Psoas muscle (tissue), 8 donors: ENCODE data around the gene NOBOX. TPM values are rescaled to one million over a fixed set of nuclear protein-coding genes. Genes with fewer than 3 reads are reported as not detected.
"Not testable (repeated sequence)": the region's sequence is repeated elsewhere in the genome, so short reads cannot be mapped to it uniquely, and the experiment has no call there.

ENCODE experiments used
- ATAC-seq, 4 donors: fragments of 200-7000 bp; cut with Tn5 transposase; one replicate each; pipeline ENCODE4 v1.9.1; 2020; ENCODE audit warnings: moderate library complexity in 3 of 4, mild to moderate bottlenecking in 2 of 4
- DNase-seq, 2 donors: peaks; one replicate each; pipeline ENCODE4 v3.0.0-alpha.2; 2020
- H3K27ac ChIP-seq: fragments of 200-600 bp; one replicate; pipeline ENCODE4 v1.8.0; 2022
- H3K27me3 ChIP-seq, 3 donors: fragments of 200-600 bp in 1 of 3; one replicate each; pipeline versions ENCODE4 v1.6.1 to v1.8.0; 2013 to 2022; ENCODE audit warnings: low read length in 2 of 3, mild to moderate bottlenecking in 2 of 3, moderate library complexity in 1 of 3; ENCODE audit not compliant: insufficient read depth in 3 of 3
- H3K36me3 ChIP-seq, 2 donors: fragments of 200-600 bp in 1 of 2; one replicate each; pipeline versions ENCODE4 v1.6.1 to v1.8.0; 2013 to 2022; ENCODE audit warnings: low read depth in 1 of 2, mild to moderate bottlenecking in 1 of 2, moderate library complexity in 1 of 2; ENCODE audit not compliant: insufficient read depth in 1 of 2
- H3K4me1 ChIP-seq: fragments of 200-600 bp; one replicate; pipeline ENCODE4 v1.8.0; 2022
- H3K4me3 ChIP-seq: fragments of 200-600 bp; one replicate; pipeline ENCODE4 v1.8.0; 2022; ENCODE audit warnings: mild to moderate bottlenecking
- H3K9me3 ChIP-seq: fragments of 200-600 bp; one replicate; pipeline ENCODE4 v1.8.0; 2022
- WGBS, 3 donors: extraction: QIAGEN DNeasy Blood & Tissue Kit; methylation state at CpG; one replicate each; pipeline versions ENCODE4 v1.1.6 to v1.1.7; 2013; 5-methylcytosine and 5-hydroxymethylcytosine counted together
- intact Hi-C, 2 donors: fragments of 100-400 bp; cut with DNase I; formaldehyde crosslinking; loops; one replicate each; pipeline versions ENCODE4 v1.11.0 to v1.14.2; 2022
- polyA plus RNA-seq, 3 donors: library from polyadenylated mRNA; stranded (reverse); fragments of 200-250 nt; gene quantifications; one replicate each; pipeline ENCODE4 v1.2.3, GENCODE V29; 2013
- total RNA-seq, 4 donors: library from RNA; stranded (reverse); fragmentation: NEBNext Ultra II Directional in 2 of 4; extraction: Animal tissue kit (Norgen Biotek cat#: 25700) in 2 of 4; gene quantifications; one replicate each; pipeline versions ENCODE4 v1.2.1 to v1.2.4, GENCODE V29; 2021 to 2023
- TF ChIP-seq, protein P1 (sequence below): fragments of 200-600 bp; IDR thresholded peaks from one replicate; pipeline ENCODE4 v1.8.0; 2022; ENCODE audit warnings: antibody characterized with exemption
- donor health status: healthy with polysubstance abuse.
- donor health status: DM: no; HTN: no; CAD: no; lungs with moderate emphysema.
- donor health status: Bipolar disorder and iron deficiency.
- donor health status: healthy.
- donor health status: DM: yes; HTN: yes; CAD: no.
- donor health status: DM: no; HTN: no; CAD: no.
- donor health status: DM: no; HTN: no; CAD: no.
- donor health status: DM: yes; HTN: yes; CAD: no.

Gene NOBOX
- total and polyA plus RNA-seq, 7 donors = not detected

DNA sequence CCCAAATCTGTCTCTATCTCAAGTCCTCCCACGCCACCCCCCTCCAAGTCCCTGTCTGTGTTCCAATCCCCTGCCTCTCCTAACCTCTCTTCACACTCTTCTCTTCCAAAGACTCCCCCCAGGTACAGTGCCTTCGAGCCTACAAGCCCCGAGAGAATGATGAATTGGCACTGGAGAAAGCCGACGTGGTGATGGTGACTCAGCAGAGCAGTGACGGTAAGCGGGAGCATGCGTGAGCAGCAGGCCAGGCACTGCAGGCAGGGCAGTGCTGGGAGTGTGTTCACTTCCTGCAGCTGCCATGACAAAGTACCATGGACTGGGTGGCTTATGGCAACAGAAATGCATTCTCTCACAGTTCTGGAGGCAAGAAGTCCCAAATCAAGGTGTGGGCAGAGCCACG is 24.8 kb downstream of the NOBOX start:
- H3K9me3 ChIP-seq = no peaks in the 10 kb centered on the region
- 89 to 91% (median 89%) methylated on average over 9 of the region's 9 CpGs for WGBS, 3 donors
- H3K36me3 ChIP-seq = no peaks in the 10 kb centered on the region
- DNase-seq = no peak
- TF ChIP-seq, protein P1, sequence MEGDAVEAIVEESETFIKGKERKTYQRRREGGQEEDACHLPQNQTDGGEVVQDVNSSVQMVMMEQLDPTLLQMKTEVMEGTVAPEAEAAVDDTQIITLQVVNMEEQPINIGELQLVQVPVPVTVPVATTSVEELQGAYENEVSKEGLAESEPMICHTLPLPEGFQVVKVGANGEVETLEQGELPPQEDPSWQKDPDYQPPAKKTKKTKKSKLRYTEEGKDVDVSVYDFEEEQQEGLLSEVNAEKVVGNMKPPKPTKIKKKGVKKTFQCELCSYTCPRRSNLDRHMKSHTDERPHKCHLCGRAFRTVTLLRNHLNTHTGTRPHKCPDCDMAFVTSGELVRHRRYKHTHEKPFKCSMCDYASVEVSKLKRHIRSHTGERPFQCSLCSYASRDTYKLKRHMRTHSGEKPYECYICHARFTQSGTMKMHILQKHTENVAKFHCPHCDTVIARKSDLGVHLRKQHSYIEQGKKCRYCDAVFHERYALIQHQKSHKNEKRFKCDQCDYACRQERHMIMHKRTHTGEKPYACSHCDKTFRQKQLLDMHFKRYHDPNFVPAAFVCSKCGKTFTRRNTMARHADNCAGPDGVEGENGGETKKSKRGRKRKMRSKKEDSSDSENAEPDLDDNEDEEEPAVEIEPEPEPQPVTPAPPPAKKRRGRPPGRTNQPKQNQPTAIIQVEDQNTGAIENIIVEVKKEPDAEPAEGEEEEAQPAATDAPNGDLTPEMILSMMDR = no peak
- no peak for ATAC-seq
- intact Hi-C loops = no loop called here
- H3K4me3 ChIP-seq = no peak overlapping the region
- no peaks in the 10 kb centered on the region for H3K27me3 ChIP-seq
- no peaks in the 10 kb centered on the region for H3K4me1 ChIP-seq
- H3K27ac ChIP-seq = no peak overlapping the region

- H3K4me3 ChIP-seq, intact Hi-C loops, DNase-seq: not testable (repeated sequence)
Observed at GRCh38 chr7:144369221-144369620, 34.3 kb downstream of the NOBOX start.

DNA sequence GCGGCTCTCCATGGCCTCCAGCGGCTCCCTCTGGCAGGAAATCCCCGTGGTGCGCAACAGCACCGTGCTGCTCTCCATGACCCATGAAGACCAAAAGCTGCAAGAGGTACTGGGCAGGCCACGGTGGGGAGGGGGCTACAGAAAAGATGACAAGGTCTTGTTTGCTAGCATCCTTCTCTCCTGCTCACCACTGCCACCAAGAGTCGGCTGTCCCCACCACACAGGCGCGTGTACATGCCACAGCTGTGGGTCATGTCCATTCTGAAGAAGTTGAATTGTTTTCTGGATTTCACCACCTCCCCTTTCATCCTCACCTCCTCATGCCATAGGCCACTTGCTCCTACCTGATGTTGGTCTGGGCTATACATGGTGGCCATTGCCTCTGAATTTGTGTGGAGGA is 36.2 kb downstream of the NOBOX start:
- WGBS, 3 donors = no CpG with 5 or more reads among the region's 9 CpGs
- H3K4me1 ChIP-seq, H3K9me3 ChIP-seq, H3K27me3 ChIP-seq, DNase-seq, ATAC-seq, H3K4me3 ChIP-seq, intact Hi-C loops, H3K27ac ChIP-seq, H3K36me3 ChIP-seq: not testable (repeated sequence)

More at GRCh38 chr7:144369221-144369620, 34.3 kb downstream of the NOBOX start:
- not testable (repeated sequence) for H3K9me3 ChIP-seq, H3K27ac ChIP-seq, H3K27me3 ChIP-seq, ATAC-seq, H3K36me3 ChIP-seq, H3K4me1 ChIP-seq
- WGBS, 3 donors = 95% methylated on average over 3 of the region's 7 CpGs; no CpG with 5 or more reads in 2 of the 3 donors

DNA sequence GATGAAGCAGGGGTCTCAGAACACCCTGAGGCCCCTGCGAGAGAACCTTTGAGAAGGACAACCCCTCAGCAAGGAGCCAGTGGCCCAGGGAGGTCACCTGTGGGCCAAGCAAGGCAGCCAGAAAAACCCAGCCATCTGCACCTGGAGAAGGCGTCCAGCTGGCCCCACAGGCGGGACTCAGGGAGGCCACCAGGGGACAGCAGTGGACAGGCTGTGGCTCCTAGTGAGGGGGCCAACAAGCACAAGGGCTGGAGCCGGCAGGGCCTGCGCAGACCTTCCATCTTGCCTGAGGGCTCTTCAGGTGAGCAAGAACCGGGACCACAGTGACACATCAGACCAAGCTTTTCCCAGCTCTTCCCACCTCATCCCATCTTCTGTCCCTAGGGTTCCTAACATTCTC is 38.0 kb downstream of the NOBOX start:
- ATAC-seq, DNase-seq, intact Hi-C loops, H3K36me3 ChIP-seq, H3K27me3 ChIP-seq, H3K27ac ChIP-seq, H3K9me3 ChIP-seq, H3K4me1 ChIP-seq, H3K4me3 ChIP-seq: not testable (repeated sequence)
- WGBS, 3 donors = no CpG with 5 or more reads among the region's 6 CpGs

GRCh38 chr7:144362061-144362460 is 41.4 kb downstream of the NOBOX start:
- H3K4me1 ChIP-seq, H3K27ac ChIP-seq, intact Hi-C loops, ATAC-seq, H3K4me3 ChIP-seq, H3K27me3 ChIP-seq, H3K36me3 ChIP-seq, H3K9me3 ChIP-seq, DNase-seq: not testable (repeated sequence)
- no CpG with 5 or more reads among the region's 3 CpGs for WGBS, 3 donors

GRCh38 chr7:144356860-144357259 is 46.6 kb downstream of the NOBOX start:
- intact Hi-C loops = not testable (repeated sequence)

GRCh38 chr7:144356185-144356584 is 47.3 kb downstream of the NOBOX start:
- H3K9me3 ChIP-seq, H3K4me3 ChIP-seq, H3K27me3 ChIP-seq, ATAC-seq, H3K4me1 ChIP-seq, intact Hi-C loops, DNase-seq, H3K27ac ChIP-seq, H3K36me3 ChIP-seq: not testable (repeated sequence)
- no CpG with 5 or more reads among the region's 6 CpGs for WGBS, 3 donors

More at GRCh38 chr7:144356860-144357259, 46.6 kb downstream of the NOBOX start:
- H3K9me3 ChIP-seq, H3K27ac ChIP-seq, H3K4me1 ChIP-seq, ATAC-seq, H3K27me3 ChIP-seq, DNase-seq, H3K36me3 ChIP-seq, H3K4me3 ChIP-seq: not testable (repeated sequence)
- WGBS, 3 donors = 89 to 97% (median 94%) methylated on average over 1 to 2 of the region's 11 CpGs

- H3K9me3 ChIP-seq, H3K4me1 ChIP-seq, H3K4me3 ChIP-seq, DNase-seq, intact Hi-C loops, H3K27me3 ChIP-seq, H3K36me3 ChIP-seq, H3K27ac ChIP-seq: not testable (repeated sequence)
- no CpG with 5 or more reads among the region's 50 CpGs for WGBS, 3 donors
- ATAC-seq = peak; percentile 56 to 79 (median 64)
Observed at GRCh38 chr7:144355176-144355822, 48.2 kb downstream of the NOBOX start, which contains the start of gene ARHGEF5. Gene ARHGEF5, plus strand, starts transcription at chr7:144355402. Its CDS starts 7,268 bp downstream, at chr7:144362670.

- ATAC-seq, H3K4me3 ChIP-seq, intact Hi-C loops, H3K27me3 ChIP-seq, H3K27ac ChIP-seq, H3K36me3 ChIP-seq, DNase-seq, H3K4me1 ChIP-seq, H3K9me3 ChIP-seq: not testable (repeated sequence)
- WGBS, 3 donors = 43 to 58% (median 55%) methylated on average over 2 of the region's 3 CpGs
Observed at GRCh38 chr7:144351667-144352066, 51.8 kb downstream of the NOBOX start.

GRCh38 chr7:144348625-144349024 is 54.9 kb downstream of the NOBOX start:
- H3K27me3 ChIP-seq, H3K27ac ChIP-seq, DNase-seq, H3K4me1 ChIP-seq, ATAC-seq, H3K36me3 ChIP-seq, H3K9me3 ChIP-seq, intact Hi-C loops, H3K4me3 ChIP-seq: not testable (repeated sequence)
- WGBS, 3 donors = no CpG with 5 or more reads among the region's 1 CpG
